Ishikawa (cell line): ENCODE measurements around the gene GAS7.

Experiments
- CEBPB ChIP-seq: IDR thresholded peaks from 2 replicates; pipeline ENCODE4 v1.6.1; 2012
- CREB1 ChIP-seq: IDR thresholded peaks from 2 replicates; pipeline ENCODE4 v1.6.1; 2012; ENCODE audit warnings: low read depth
- EGR1 ChIP-seq: IDR thresholded peaks from 2 replicates; pipeline ENCODE4 v1.6.1; 2012
- EP300 ChIP-seq: IDR thresholded peaks from 2 replicates; pipeline ENCODE4 v1.6.1; 2012; ENCODE audit warnings: borderline replicate concordance
- FOXM1 ChIP-seq: IDR thresholded peaks from 2 replicates; pipeline ENCODE4 v1.6.1; 2012; ENCODE audit warnings: low read depth, borderline replicate concordance
- NFIC ChIP-seq: IDR thresholded peaks from 2 replicates; pipeline ENCODE4 v1.6.1; 2012
- RAD21 ChIP-seq: IDR thresholded peaks from 2 replicates; pipeline ENCODE4 v1.6.1; 2012; ENCODE audit warnings: low read depth
- REST ChIP-seq: IDR thresholded peaks from 2 replicates; pipeline ENCODE4 v1.6.1; 2012; ENCODE audit warnings: low read depth, mild to moderate bottlenecking
- TAF1 ChIP-seq: IDR thresholded peaks from 2 replicates; pipeline ENCODE4 v1.6.1; 2012; ENCODE audit warnings: low read depth, mild to moderate bottlenecking
- TCF12 ChIP-seq: IDR thresholded peaks from 2 replicates; pipeline ENCODE4 v1.6.1; 2012; ENCODE audit warnings: low read depth
- TEAD4 ChIP-seq: IDR thresholded peaks from 2 replicates; pipeline ENCODE4 v1.6.1; 2012
- YY1 ChIP-seq: IDR thresholded peaks from 2 replicates; pipeline ENCODE4 v1.6.1; 2012; ENCODE audit warnings: low read depth
- ZBTB7A ChIP-seq: IDR thresholded peaks from 2 replicates; pipeline ENCODE4 v1.6.1; 2012; ENCODE audit warnings: low read depth
- TF ChIP-seq, protein P1 (sequence below): IDR thresholded peaks from 2 replicates; pipeline ENCODE4 v1.6.1; 2012
- TF ChIP-seq, protein P2 (sequence below): IDR thresholded peaks from 2 replicates; pipeline ENCODE4 v1.6.1; 2012

The GAS7 gene

DNA sequence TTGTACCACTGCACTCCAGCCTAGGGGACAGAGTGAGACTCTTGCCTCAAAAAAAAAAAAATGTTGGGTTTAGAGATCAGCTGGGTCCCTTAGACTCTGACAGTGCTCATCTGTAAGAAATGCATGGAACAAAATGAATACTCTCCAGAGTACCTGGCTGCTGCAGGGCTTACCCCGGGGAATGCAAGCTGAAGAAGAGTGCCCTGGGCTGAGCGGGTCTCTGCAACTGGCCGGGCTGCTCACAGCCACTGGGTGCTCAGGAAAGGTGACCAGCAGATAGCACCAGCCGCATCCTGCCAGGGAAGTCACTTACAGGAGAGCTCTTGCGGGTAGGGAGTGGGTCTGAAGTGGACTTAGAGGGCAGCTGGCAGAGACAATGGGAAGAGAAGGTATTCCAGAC, 82.1 kb downstream of the GAS7 start:
- TF ChIP-seq EGR1 = no peak
- TF ChIP-seq TAF1 = no peak
- TF ChIP-seq REST = no peak
- no peak for TF ChIP-seq ZBTB7A
- TF ChIP-seq TCF12 = no peak
- TF ChIP-seq RAD21 = no peak
- TF ChIP-seq CREB1 = no peak
- no peak for TF ChIP-seq TEAD4
- no peak for TF ChIP-seq EP300
- no peak for TF ChIP-seq YY1
- TF ChIP-seq, protein P1, sequence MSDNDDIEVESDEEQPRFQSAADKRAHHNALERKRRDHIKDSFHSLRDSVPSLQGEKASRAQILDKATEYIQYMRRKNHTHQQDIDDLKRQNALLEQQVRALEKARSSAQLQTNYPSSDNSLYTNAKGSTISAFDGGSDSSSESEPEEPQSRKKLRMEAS = no peak
- TF ChIP-seq FOXM1 = no peak

GRCh38 chr17:10115536-10115932, 82.9 kb downstream of the GAS7 start:
- no peak for TF ChIP-seq TAF1
- TF ChIP-seq, protein P2, sequence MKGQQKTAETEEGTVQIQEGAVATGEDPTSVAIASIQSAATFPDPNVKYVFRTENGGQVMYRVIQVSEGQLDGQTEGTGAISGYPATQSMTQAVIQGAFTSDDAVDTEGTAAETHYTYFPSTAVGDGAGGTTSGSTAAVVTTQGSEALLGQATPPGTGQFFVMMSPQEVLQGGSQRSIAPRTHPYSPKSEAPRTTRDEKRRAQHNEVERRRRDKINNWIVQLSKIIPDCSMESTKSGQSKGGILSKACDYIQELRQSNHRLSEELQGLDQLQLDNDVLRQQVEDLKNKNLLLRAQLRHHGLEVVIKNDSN = no peak
- TF ChIP-seq NFIC = no peak
- TF ChIP-seq EGR1 = no peak
- TF ChIP-seq EP300 = no peak
- no peak for TF ChIP-seq YY1
- TF ChIP-seq RAD21 = no peak
- no peak for TF ChIP-seq REST
- TF ChIP-seq FOXM1 = no peak
- no peak for TF ChIP-seq CREB1
- TF ChIP-seq CEBPB = no peak
- no peak for TF ChIP-seq TCF12
- TF ChIP-seq TEAD4 = no peak
- TF ChIP-seq, protein P1 = no peak
- no peak for TF ChIP-seq ZBTB7A

- TF ChIP-seq EGR1 (no peak), CEBPB (no peak), RAD21 (no peak), TAF1 (no peak), TCF12 (no peak), TEAD4 (no peak), ZBTB7A (no peak), FOXM1 (no peak), YY1 (no peak), NFIC (no peak), CREB1 (no peak), REST (no peak), EP300 (no peak)
- TF ChIP-seq, protein P1 = no peak
- TF ChIP-seq, protein P2 = no peak
These were observed 83.4 kb downstream of the GAS7 start for GRCh38 chr17:10114931-10115535.

GRCh38 chr17:10112962-10113361, 85.4 kb downstream of the GAS7 start:
- TF ChIP-seq ZBTB7A (no peak), TCF12 (no peak), REST (no peak), EP300 (no peak), TAF1 (no peak), CEBPB (no peak)
- TF ChIP-seq, protein P1 = no peak
